Gastrocnemius medialis (tissue), 4 donors: ENCODE results near the gene ZNF213. TPM values are rescaled to one million over a fixed set of nuclear protein-coding genes. Genes with fewer than 3 reads are reported as not detected.

ENCODE experiments used
- ATAC-seq, 2 donors: fragments of 150-250 bp; one replicate each; pipeline ENCODE4 v1.9.1; 2016
- DNase-seq, 2 donors: peaks; one replicate each; pipeline ENCODE4 v3.0.0-alpha.2; 2019
- H3K27ac ChIP-seq, 4 donors: fragments of 200-600 bp; sonication (generic); 1 replicate in 1 of 4; 2 replicates in 3 of 4; pipeline ENCODE4 v1.5.1; 2016 to 2018; ENCODE audit warnings: mild to moderate bottlenecking in 2 of 4, moderate library complexity in 1 of 4
- H3K27me3 ChIP-seq, 3 donors: fragments of 200-600 bp; sonication (generic) in 2 of 3; 1 replicate in 1 of 3; 2 replicates in 2 of 3; pipeline versions ENCODE4 v1.5.1 to v1.6.0; 2016 to 2019; ENCODE audit warnings: mild to moderate bottlenecking in 1 of 3, moderate library complexity in 1 of 3
- H3K36me3 ChIP-seq, 2 donors: fragments of 200-600 bp; sonication (generic) in 1 of 2; one replicate each; pipeline ENCODE4 v1.5.1; 2017 to 2018
- H3K4me1 ChIP-seq, 2 donors: fragments of 200-600 bp; sonication (generic) in 1 of 2; one replicate each; pipeline ENCODE4 v1.5.1; 2016 to 2017; ENCODE audit warnings: mild to moderate bottlenecking in 2 of 2
- H3K4me3 ChIP-seq, 4 donors: fragments of 200-600 bp; sonication (generic) in 3 of 4; 1 replicate in 1 of 4; 2 replicates in 3 of 4; pipeline ENCODE4 v1.5.1; 2016 to 2019; ENCODE audit warnings: mild to moderate bottlenecking in 2 of 4
- H3K9me3 ChIP-seq, 3 donors: fragments of 200-600 bp; sonication (generic) in 2 of 3; 1 replicate in 1 of 3; 2 replicates in 2 of 3; pipeline ENCODE4 v1.5.1; 2016 to 2019
- POLR2A ChIP-seq, 2 donors: fragments of 450-650 bp; IDR thresholded peaks; one replicate each; pipeline ENCODE4 v1.6.1; 2017; ENCODE audit warnings: antibody characterized with exemption in 2 of 2, mild to moderate bottlenecking in 2 of 2, moderate library complexity in 2 of 2
- in situ Hi-C, 4 donors: fragments of 200-750 bp; cut with MboI; loops; one replicate each; pipeline versions ENCODE4 v1.15.0 to v1.8.0; 2017; ENCODE audit warnings: low sequenced_read_pairs in 4 of 4
- intact Hi-C: fragments of 100-400 bp; cut with DNase I; formaldehyde crosslinking; loops from one replicate; pipeline ENCODE4 v1.15.1; 2023; ENCODE audit warnings: low total_unique reads
- total RNA-seq, 4 donors: library from RNA; depleted of rRNA; stranded (reverse); fragments of >200 nt; gene quantifications; one replicate each; pipeline versions ENCODE4 v1.1.0 to v1.2.3, GENCODE V29; 2016
- TF ChIP-seq, protein P1 (sequence below), 5 experiments: fragments of 450-650 bp in 3 of 5; fragments of 200-600 bp in 2 of 5; sonication (generic) in 2 of 5; IDR thresholded peaks in 4 of 5; conservative IDR thresholded peaks in 1 of 5; 1 replicate in 4 of 5; 2 replicates in 1 of 5; pipeline ENCODE4 v1.5.1; 2016 to 2019; ENCODE audit warnings: antibody characterized with exemption in 5 of 5, mild to moderate bottlenecking in 3 of 5, moderate library complexity in 3 of 5

The ZNF213 gene
- total RNA-seq, 4 donors from 2014 or later: 8.9 to 18.6 (median 14.5) TPM

DNA sequence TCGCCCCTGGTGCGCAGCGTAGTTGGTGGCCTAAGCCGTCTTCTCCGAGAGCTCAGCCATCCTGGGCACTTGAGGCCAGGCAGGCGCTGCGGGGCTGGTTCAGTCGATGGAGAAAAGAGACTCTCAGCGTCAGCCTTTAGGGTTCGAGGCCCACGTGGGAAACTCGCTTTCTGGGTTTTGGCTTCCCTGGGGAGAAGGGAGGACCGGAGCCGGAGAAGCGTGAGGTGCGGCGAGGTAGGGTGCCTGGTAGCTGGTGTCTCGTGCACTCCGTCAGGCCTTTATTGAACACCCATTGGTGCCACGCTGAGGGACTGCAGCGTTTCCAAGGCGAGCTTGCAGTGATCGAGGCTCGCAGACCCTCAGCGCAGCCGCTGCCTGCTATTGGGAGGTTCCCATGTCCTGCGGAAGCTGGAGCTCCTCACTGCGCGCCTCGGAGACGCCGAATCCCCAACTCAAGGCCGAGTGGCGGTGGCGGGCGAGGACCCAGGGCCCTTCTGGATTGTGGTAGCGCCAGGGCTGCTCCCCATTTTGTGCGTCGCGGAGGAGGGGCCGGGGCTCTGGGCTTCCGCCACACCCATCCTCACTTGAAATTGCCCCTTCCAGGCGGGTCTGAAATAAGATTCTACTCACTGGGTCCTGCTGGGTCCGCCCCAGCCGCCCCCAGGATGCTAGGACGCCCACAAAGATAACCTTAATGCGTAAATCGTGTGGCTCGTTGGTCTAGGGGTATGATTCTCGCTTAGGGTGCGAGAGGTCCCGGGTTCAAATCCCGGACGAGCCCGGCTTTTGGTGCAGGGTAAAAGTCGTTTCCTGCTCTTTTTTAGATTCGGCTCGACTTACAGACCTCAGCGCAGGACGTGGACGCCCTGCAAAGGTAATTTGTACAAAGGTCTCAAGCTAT, 54.3 kb downstream of the ZNF213 start:
- no peaks in the 10 kb centered on the region for H3K36me3 ChIP-seq
- H3K4me3 ChIP-seq: peak overlapping the region in 1 of 4 donors; percentile 31
- ATAC-seq (no peak), DNase-seq (no peak)
- H3K27me3 ChIP-seq: peaks cover 94 to 99% (median 98%) of the 10 kb centered on the region in 3 donors
- H3K27ac ChIP-seq: no peak overlapping the region
- peaks cover 4% of the 10 kb centered on the region in 2 donors for H3K4me1 ChIP-seq
- peaks cover 0 to 3% (median 0%) of the 10 kb centered on the region in 3 donors for H3K9me3 ChIP-seq
- in situ Hi-C loops (no loop called here), intact Hi-C loops (loop anchor here (10.0 kb wide), 1 partner anchor 316 kb away; the partner anchor contains the start of gene CLUAP1)
- TF ChIP-seq, protein P1, sequence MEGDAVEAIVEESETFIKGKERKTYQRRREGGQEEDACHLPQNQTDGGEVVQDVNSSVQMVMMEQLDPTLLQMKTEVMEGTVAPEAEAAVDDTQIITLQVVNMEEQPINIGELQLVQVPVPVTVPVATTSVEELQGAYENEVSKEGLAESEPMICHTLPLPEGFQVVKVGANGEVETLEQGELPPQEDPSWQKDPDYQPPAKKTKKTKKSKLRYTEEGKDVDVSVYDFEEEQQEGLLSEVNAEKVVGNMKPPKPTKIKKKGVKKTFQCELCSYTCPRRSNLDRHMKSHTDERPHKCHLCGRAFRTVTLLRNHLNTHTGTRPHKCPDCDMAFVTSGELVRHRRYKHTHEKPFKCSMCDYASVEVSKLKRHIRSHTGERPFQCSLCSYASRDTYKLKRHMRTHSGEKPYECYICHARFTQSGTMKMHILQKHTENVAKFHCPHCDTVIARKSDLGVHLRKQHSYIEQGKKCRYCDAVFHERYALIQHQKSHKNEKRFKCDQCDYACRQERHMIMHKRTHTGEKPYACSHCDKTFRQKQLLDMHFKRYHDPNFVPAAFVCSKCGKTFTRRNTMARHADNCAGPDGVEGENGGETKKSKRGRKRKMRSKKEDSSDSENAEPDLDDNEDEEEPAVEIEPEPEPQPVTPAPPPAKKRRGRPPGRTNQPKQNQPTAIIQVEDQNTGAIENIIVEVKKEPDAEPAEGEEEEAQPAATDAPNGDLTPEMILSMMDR (IDR thresholded peaks at IDR 0.05 in 4 of 5, conservative IDR thresholded peaks at IDR 0.05 in 1 of 5): no peak

DNA sequence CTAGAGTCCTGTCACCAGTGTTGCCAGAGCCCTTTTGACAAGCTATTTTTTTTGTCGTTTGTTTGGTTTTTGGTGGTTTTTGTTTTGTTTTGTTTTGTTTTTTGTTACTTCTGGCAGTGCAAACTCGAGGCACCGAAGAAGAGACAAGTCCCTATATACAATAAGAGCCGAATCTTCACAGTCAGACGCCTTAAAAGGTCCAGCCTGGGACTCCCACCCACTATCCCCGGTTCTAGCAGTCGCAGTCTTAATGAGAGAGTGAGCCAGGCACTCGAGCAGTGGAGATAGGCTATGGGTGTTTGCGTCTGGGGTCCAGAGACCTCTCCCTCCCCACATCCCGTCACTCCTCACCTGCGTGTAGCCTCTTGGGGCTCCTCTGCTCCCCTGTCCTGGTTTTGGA, 55.0 kb downstream of the ZNF213 start:
- TF ChIP-seq, protein P1 (IDR thresholded peaks at IDR 0.05 in 4 of 5, conservative IDR thresholded peaks at IDR 0.05 in 1 of 5): no peak
- no peak for TF ChIP-seq POLR2A (IDR thresholded peaks at IDR 0.05)
- H3K27me3 ChIP-seq: peaks cover 94 to 98% (median 95%) of the 10 kb centered on the region in 3 donors
- H3K4me3 ChIP-seq: peak overlapping the region in 1 of 4 donors; percentile 31
- intact Hi-C loops: loop anchor here (10.0 kb wide), 1 partner anchor 315 kb away; the partner anchor contains the start of gene CLUAP1
- ATAC-seq (no peak), DNase-seq (no peak)
- H3K9me3 ChIP-seq: peaks cover 0 to 3% (median 0%) of the 10 kb centered on the region in 3 donors
- no peaks in the 10 kb centered on the region for H3K36me3 ChIP-seq
- in situ Hi-C loops: no loop called here
- peaks cover 4% of the 10 kb centered on the region in 2 donors for H3K4me1 ChIP-seq
- no peak overlapping the region for H3K27ac ChIP-seq

DNA sequence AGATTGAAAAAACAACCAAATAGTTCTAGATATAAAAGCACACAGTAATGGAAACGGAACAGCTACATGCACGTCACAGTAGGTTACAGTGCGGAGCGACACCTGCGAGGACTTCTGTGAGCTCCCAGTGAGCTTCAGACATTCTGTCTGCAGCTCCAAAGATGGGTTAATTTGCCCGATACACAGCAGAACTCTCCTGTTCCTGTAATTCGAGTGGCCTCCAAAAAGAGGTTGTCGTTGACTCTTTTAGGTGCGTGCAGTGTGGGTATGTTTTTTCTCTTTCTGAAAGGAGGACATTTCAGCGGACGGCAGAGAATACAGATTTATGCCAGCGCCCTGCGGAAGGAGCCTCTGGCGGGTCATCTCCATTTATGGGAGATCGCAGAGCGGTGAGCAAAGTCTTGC, 56.1 kb downstream of the ZNF213 start:
- H3K4me3 ChIP-seq: no peak overlapping the region
- no peaks in the 10 kb centered on the region for H3K36me3 ChIP-seq
- peaks cover 0 to 3% (median 0%) of the 10 kb centered on the region in 3 donors for H3K9me3 ChIP-seq
- in situ Hi-C loops (no loop called here), intact Hi-C loops (no loop called here)
- DNase-seq (no peak), ATAC-seq (no peak)
- H3K4me1 ChIP-seq: peaks cover 4% of the 10 kb centered on the region in 2 donors
- no peak overlapping the region for H3K27ac ChIP-seq
- TF ChIP-seq, protein P1 (IDR thresholded peaks at IDR 0.05 in 4 of 5, conservative IDR thresholded peaks at IDR 0.05 in 1 of 5): no peak
- no peak for TF ChIP-seq POLR2A (IDR thresholded peaks at IDR 0.05)
- H3K27me3 ChIP-seq: peaks cover 95 to 97% (median 96%) of the 10 kb centered on the region in 3 donors

Other genes starting within 250 kb of the ZNF213 start
- gene FLYWCH1, start 223.1 kb upstream of the ZNF213 start, total RNA-seq: 10 to 100 TPM; 41.7 to 49.7 (median 44.0) TPM
- not detected for gene KREMEN2, start 170.8 kb upstream of the ZNF213 start, total RNA-seq
- gene PAQR4, start 165.7 kb upstream of the ZNF213 start, total RNA-seq: 10 to 100 TPM in 2 of 4 donors, 1 to 10 TPM in 2; 4.2 to 14.6 (median 10.2) TPM
- 1 to 10 TPM in 2 of 4 donors, not detected in 2; 1.4 to 2.4 TPM for gene PKMYT1, start 154.6 kb upstream of the ZNF213 start, total RNA-seq
- under 1 TPM in 1 of 4 donors, not detected in 3; 0.40 TPM for gene CLDN9, start 122.1 kb upstream of the ZNF213 start, total RNA-seq
- gene CLDN6, start 116.8 kb upstream of the ZNF213 start, total RNA-seq: under 1 TPM in 1 of 4 donors, not detected in 3; 0.55 TPM
- 100 to 1,000 TPM in 2 of 4 donors, 10 to 100 TPM in 2; 34.0 to 161 (median 85.5) TPM for gene TNFRSF12A, start 114.7 kb upstream of the ZNF213 start, total RNA-seq
- gene HCFC1R1, start 111.1 kb upstream of the ZNF213 start, total RNA-seq: 100 to 1,000 TPM in 1 of 4 donors, 10 to 100 TPM in 3; 41.8 to 124 (median 66.9) TPM
- gene THOC6, start 111.0 kb upstream of the ZNF213 start, total RNA-seq: 10 to 100 TPM; 15.0 to 31.1 (median 21.5) TPM
- under 1 TPM in 1 of 4 donors, not detected in 3; 0.32 TPM for gene BICDL2, start 98.1 kb upstream of the ZNF213 start, total RNA-seq
- gene MMP25, start 88.5 kb upstream of the ZNF213 start, total RNA-seq: under 1 TPM in 3 of 4 donors, not detected in 1; 0.15 to 0.75 (median 0.58) TPM
- gene IL32, start 69.4 kb upstream of the ZNF213 start, total RNA-seq: 10 to 100 TPM; 45.4 to 79.0 (median 54.6) TPM
- gene ZSCAN10, start 35.7 kb upstream of the ZNF213 start, total RNA-seq: not detected
- 10 to 100 TPM in 1 of 4 donors, 1 to 10 TPM in 3; 4.8 to 10.8 (median 6.1) TPM for gene ZNF205, start 22.4 kb upstream of the ZNF213 start, total RNA-seq
- not detected for gene OR1F1, start 53.2 kb downstream of the ZNF213 start, total RNA-seq
- 1 to 10 TPM in 3 of 4 donors, under 1 TPM in 1; 0.49 to 3.2 (median 2.2) TPM for gene ZNF200, start 100.1 kb downstream of the ZNF213 start, total RNA-seq
- 1 to 10 TPM in 1 of 4 donors, under 1 TPM in 3; 0.32 to 1.2 (median 0.76) TPM for gene MEFV, start 121.6 kb downstream of the ZNF213 start, total RNA-seq
- gene ZNF263, start 148.5 kb downstream of the ZNF213 start, total RNA-seq: 10 to 100 TPM; 13.5 to 18.5 (median 15.5) TPM
- gene TIGD7, start 170.4 kb downstream of the ZNF213 start, total RNA-seq: 1 to 10 TPM; 2.5 to 8.1 (median 4.4) TPM
- gene ZNF75A, start 170.5 kb downstream of the ZNF213 start, total RNA-seq: 10 to 100 TPM in 3 of 4 donors, 1 to 10 TPM in 1; 5.5 to 13.2 (median 12.5) TPM
- gene OR2C1, start 220.9 kb downstream of the ZNF213 start, total RNA-seq: not detected